Muscle layer of duodenum (tissue), 2 donors: ENCODE results near the gene AAGAB.
A peak's percentile ranks its signal among the peaks of the same experiment; 100 is the strongest.
"Not testable (repeated sequence)": the region's sequence is repeated elsewhere in the genome, so short reads cannot be mapped to it uniquely, and the experiment has no call there.

ENCODE experiments used
- H3K27ac ChIP-seq: one replicate; pipeline ENCODE4 v1.7.0; 2013; ENCODE audit warnings: mild to moderate bottlenecking, low read length
- H3K27me3 ChIP-seq: one replicate; pipeline ENCODE4 v1.7.0; 2013; ENCODE audit warnings: low read depth, mild to moderate bottlenecking, control low read depth, low read length
- H3K36me3 ChIP-seq, 2 donors: one replicate each; pipeline ENCODE4 v1.7.0; 2013; ENCODE audit warnings: low read length in 2 of 2, control low read depth in 1 of 2, mild to moderate bottlenecking in 1 of 2; ENCODE audit not compliant: insufficient read depth in 2 of 2, control insufficient read depth in 1 of 2
- H3K4me1 ChIP-seq, 2 donors: one replicate each; pipeline ENCODE4 v1.7.0; 2013; ENCODE audit warnings: low read length in 2 of 2, mild to moderate bottlenecking in 2 of 2, control low read depth in 1 of 2, moderate library complexity in 1 of 2; ENCODE audit not compliant: insufficient read depth in 2 of 2, control insufficient read depth in 1 of 2
- H3K4me3 ChIP-seq, 2 donors: one replicate each; pipeline ENCODE4 v1.7.0; 2013; ENCODE audit warnings: low read length in 2 of 2, low read depth in 1 of 2, mild to moderate bottlenecking in 1 of 2
- H3K9me3 ChIP-seq, 2 donors: one replicate each; pipeline ENCODE4 v1.7.0; 2013; ENCODE audit warnings: low read length in 2 of 2, control low read depth in 1 of 2, mild to moderate bottlenecking in 1 of 2; ENCODE audit not compliant: control insufficient read depth in 1 of 2
- donor health status: healthy.

Gene AAGAB

DNA sequence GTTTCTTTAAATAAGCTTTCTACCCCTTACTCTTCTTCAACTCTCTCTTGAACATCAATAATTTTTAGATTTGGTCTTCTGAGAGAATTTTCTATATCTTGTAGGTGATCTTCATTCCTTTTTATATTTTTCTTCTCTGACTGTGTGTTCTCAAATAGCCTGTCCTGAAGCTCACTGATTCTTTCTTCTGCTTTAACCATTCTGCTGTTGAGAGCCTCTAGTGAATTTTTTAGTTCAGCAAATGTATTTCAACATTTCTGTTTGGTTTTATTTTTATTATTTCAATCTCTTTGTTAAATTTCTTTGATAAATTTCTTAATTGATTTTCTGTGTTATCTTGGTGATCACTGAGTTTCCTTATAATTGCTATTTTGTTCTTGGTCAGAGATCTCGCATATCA is 19.8 kb upstream of the AAGAB start:
- Histone ChIP-seq H3K27me3 (no peaks in the 10 kb centered on the region), H3K9me3 (peaks cover 0 to 2% of the 10 kb centered on the region in 2 donors), H3K4me1 (no peaks in the 10 kb centered on the region), H3K36me3 (no peaks in the 10 kb centered on the region), H3K4me3 (no peak overlapping the region), H3K27ac (no peak overlapping the region)

DNA sequence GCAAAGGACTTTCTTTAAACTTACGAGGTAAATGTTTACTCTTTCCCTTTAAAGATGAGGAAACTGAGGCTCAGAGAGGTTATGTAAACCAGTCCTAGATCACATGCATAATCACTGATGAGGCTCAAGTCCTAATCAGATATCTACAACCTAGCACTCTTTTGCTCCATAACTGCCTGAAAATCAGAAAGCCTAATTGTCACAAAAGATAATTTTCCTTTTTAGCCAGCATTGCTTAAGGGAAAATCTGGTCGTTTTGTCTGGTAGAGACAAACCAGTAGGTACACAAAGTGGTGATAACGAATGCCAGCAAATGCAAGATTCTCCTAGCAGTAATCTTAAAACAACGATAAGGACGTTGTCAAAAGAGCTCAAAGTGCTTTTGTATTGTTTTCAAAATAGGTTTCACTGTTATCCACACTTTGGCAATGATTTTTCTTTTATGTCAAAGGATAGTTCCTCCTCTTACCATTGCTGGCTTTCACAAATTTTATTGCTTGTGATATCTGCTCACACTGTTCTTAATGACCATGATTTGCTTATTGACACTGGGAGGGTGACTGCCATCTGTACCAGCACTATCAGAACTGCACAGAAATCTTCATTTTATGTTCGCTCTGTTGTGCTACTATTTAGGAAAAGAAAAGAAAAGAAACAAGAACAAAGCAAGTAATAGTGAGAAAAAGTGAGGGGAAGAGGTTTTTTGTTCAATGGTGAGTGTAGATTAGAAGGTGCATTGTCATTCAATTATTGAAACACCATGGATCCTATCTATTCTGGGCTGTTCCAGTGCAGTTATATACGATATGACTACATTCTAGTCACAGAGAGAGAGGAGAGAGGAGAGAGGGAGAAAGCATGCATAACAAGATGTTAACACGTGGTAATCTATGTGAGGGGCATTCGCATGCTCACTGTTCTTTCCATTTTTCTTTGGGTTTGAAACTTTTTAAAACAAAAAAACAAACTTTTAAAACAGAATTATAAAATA is 13.8 kb upstream of the AAGAB start:
- Histone ChIP-seq H3K36me3 (no peaks in the 10 kb centered on the region), H3K4me1 (no peaks in the 10 kb centered on the region), H3K27ac (no peak overlapping the region), H3K9me3 (no peaks in the 10 kb centered on the region), H3K27me3 (no peaks in the 10 kb centered on the region), H3K4me3 (no peak overlapping the region)

- no peak overlapping the region for H3K4me3 ChIP-seq
- H3K27ac ChIP-seq, result no peak overlapping the region
- no peaks in the 10 kb centered on the region for H3K36me3 ChIP-seq
- no peaks in the 10 kb centered on the region for H3K4me1 ChIP-seq
- H3K27me3 ChIP-seq, result no peaks in the 10 kb centered on the region
- H3K9me3 ChIP-seq, result no peaks in the 10 kb centered on the region
Measured at GRCh38 chr15:67267440-67267839, 13.0 kb upstream of the AAGAB start.

- Histone ChIP-seq H3K4me1 (no peaks in the 10 kb centered on the region), H3K36me3 (no peaks in the 10 kb centered on the region), H3K9me3 (no peaks in the 10 kb centered on the region), H3K27me3 (no peaks in the 10 kb centered on the region), H3K27ac (no peak overlapping the region), H3K4me3 (no peak overlapping the region)
Measured at GRCh38 chr15:67266870-67267269, 12.4 kb upstream of the AAGAB start.

DNA sequence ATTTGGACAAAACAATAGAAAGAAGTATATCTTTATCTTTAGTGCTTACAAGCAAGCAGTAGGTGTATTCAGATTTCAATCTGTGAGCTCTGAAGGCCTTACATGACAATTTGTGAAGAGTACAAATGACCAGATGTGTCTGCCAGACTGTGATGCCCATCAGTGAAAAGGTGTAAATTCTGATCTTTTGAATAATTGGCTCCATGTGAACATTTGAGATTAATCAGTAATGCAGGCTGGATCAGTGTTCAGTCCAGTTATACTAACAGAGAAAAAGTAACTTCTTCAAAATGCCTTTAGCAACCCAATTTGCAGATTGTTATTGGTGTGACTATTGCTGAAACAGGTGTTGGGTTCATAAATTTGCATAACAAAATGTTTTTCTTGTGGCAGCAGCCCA is 5.3 kb upstream of the AAGAB start:
- no peak overlapping the region for H3K27ac ChIP-seq
- H3K9me3 ChIP-seq, result no peaks in the 10 kb centered on the region
- H3K36me3 ChIP-seq, result no peaks in the 10 kb centered on the region
- H3K4me1 ChIP-seq, result no peaks in the 10 kb centered on the region
- no peaks in the 10 kb centered on the region for H3K27me3 ChIP-seq
- H3K4me3 ChIP-seq, result no peak overlapping the region

GRCh38 chr15:67259379-67259778 is 4.9 kb upstream of the AAGAB start:
- H3K9me3 ChIP-seq, result no peaks in the 10 kb centered on the region
- no peaks in the 10 kb centered on the region for H3K36me3 ChIP-seq
- no peak overlapping the region for H3K4me3 ChIP-seq
- no peaks in the 10 kb centered on the region for H3K27me3 ChIP-seq
- no peak overlapping the region for H3K27ac ChIP-seq
- H3K4me1 ChIP-seq, result no peaks in the 10 kb centered on the region

DNA sequence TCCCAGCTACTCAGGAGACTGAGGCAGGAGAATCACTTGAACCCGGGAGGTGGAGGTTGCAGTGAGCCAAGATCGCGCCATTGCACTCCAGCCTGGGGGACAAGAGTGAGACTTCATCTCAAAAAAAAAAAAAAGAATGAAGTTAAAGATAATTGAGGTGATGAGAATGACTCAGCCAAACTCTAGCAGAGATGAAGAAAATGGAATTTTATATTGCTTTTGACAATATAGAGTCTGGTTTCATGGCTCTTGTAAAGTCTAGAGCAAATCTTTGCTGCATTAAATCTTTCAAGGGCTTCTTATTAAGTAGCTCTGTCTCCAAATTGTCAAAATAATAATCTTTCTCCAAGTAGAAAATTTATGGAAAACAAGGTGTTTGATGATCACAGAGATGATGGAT is 4.0 kb upstream of the AAGAB start:
- not testable (repeated sequence) for H3K36me3 ChIP-seq, H3K4me1 ChIP-seq, H3K4me3 ChIP-seq, H3K27ac ChIP-seq, H3K27me3 ChIP-seq, H3K9me3 ChIP-seq

GRCh38 chr15:67256051-67256450 is 1.6 kb upstream of the AAGAB start:
- Histone ChIP-seq H3K9me3 (no peaks in the 10 kb centered on the region), H3K27ac (no peak overlapping the region), H3K27me3 (no peaks in the 10 kb centered on the region), H3K4me3 (no peak overlapping the region), H3K4me1 (peaks cover 0 to 13% of the 10 kb centered on the region in 2 donors), H3K36me3 (peaks cover 0 to 5% of the 10 kb centered on the region in 2 donors)

DNA sequence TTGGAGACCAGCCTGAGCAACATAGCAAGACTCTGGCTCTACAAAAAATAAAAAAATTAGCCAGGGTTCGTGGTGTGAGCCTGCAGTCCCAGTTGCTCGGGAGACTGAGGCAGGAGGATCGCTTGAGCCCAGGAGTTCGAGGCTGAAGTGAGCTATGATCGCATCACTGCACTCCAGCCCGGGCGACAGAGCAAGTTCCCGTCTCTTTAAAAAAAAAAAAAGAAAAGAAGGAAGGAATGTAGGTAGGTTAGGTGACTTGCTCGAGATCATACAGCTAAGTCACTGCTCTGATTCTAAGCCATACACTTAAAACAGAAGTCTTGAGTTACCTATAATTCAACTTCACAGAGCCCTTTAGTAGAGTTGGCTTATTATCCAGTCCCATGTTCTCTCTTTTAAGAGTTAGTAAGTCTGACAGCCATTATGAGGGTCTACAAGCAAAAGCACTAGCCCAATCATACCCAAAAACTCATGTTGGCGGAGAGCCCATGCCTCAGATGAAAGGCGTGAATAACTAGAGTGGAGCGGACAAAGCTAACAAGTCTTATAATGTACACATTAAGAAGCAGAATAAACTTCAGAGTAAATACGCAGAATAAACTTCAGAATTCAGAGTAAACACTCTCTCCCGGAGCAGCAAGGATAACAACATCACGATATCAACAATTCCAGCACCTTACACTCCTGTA is 768 bp downstream of the AAGAB start:
- Histone ChIP-seq H3K9me3 (no peaks in the 10 kb centered on the region), H3K36me3 (peaks cover 0 to 5% of the 10 kb centered on the region in 2 donors), H3K27me3 (no peaks in the 10 kb centered on the region), H3K4me3 (peak overlapping the region; percentile 81 to 97), H3K27ac (peak overlapping the region; percentile 88), H3K4me1 (peaks cover 0 to 13% of the 10 kb centered on the region in 2 donors)

DNA sequence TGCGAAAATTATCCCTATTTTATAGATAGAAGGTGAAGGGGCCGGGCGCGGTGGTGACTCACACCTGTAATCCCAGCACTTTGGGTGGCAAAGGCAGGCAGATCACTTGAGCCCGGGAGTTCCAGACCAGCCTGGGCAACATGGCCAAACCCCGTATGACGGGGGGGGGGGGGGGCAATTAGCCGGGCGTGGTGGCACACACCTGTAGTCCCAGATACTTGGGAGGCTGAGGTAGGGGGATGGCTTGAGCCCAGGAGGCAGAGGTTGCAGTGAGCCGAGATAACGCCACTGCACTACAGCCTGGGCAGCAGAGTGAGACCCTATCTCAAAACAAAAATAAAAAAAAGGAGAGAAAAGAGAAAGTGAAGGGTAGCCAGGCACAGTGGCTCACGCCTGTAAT is 1.4 kb downstream of the AAGAB start:
- peak overlapping the region in 1 of 2 donors; percentile 81 for H3K4me3 ChIP-seq
- H3K4me1 ChIP-seq, result peaks cover 0 to 13% of the 10 kb centered on the region in 2 donors
- no peaks in the 10 kb centered on the region for H3K27me3 ChIP-seq
- H3K9me3 ChIP-seq, result no peaks in the 10 kb centered on the region
- peaks cover 0 to 5% of the 10 kb centered on the region in 2 donors for H3K36me3 ChIP-seq
- H3K27ac ChIP-seq, result no peak overlapping the region

GRCh38 chr15:67251318-67251717 is 3.1 kb downstream of the AAGAB start:
- Histone ChIP-seq H3K36me3 (peaks cover 0 to 5% of the 10 kb centered on the region in 2 donors), H3K4me3 (no peak overlapping the region), H3K9me3 (no peaks in the 10 kb centered on the region), H3K27me3 (no peaks in the 10 kb centered on the region), H3K27ac (no peak overlapping the region), H3K4me1 (peaks cover 0 to 13% of the 10 kb centered on the region in 2 donors)
